NCI-H2196 treated with DMSO at 0.1 percent for 48 hours (cell line): Measurements from ENCODE around the gene CFAP161.

Experiments used
- DNase-seq: peaks from one replicate; lab custom pipeline; 2025; ENCODE audit not compliant: unreplicated experiment; lab: John Stamatoyannopoulos, UW

CFAP161 gene, protein sequence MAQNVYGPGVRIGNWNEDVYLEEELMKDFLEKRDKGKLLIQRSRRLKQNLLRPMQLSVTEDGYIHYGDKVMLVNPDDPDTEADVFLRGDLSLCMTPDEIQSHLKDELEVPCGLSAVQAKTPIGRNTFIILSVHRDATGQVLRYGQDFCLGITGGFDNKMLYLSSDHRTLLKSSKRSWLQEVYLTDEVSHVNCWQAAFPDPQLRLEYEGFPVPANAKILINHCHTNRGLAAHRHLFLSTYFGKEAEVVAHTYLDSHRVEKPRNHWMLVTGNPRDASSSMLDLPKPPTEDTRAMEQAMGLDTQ

GRCh38 chr15:81133782-81134461 is at the start of gene CFAP161:
CFAP161 (plus strand) TSS chr15:81134270; CDS start chr15:81134330, 60 bp downstream.
- DNase-seq, result peak; percentile 18

DNA sequence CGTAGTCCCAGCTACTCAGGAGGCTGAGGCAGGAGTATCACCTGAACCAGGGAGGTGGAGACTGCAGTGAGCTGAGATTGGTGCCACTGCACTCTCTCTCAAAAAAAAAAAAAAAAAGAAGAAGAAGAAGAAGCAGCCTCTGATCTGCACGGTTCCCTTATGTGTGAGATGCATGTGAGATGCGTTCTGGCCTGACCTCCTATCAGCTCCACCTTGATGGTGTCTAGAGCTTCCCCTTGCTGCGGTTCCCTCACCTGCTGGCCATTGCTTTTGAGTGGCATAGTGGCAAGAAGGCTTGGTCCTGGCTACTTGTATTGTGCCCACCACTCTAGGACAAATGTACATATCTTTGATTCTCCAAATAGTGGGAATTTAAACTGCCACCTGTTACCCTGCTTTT is 49.4 kb upstream of the CFAP161 start:
- DNase-seq, result no peak

GRCh38 chr15:81085213-81085612 is 48.9 kb upstream of the CFAP161 start:
- DNase-seq, result no peak

DNA sequence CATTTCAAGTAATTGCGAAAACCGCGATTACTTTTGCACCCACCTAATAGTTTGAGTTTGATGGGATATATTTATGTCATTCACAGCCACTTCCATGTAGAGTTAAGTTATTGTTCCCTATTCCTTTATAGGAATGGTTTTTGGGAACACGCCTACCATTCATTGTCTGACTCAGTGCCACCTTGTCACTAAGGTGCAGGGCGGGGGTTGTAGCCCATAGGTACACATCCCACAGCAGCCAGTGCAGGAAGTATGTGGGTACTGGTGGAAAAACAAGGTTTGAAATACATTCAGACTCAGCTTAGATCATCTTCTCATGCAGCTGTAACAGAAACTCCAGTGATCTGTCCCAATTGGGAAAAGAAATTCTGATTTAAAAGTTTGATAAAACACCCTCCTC is 48.2 kb upstream of the CFAP161 start:
- no peak for DNase-seq

DNA sequence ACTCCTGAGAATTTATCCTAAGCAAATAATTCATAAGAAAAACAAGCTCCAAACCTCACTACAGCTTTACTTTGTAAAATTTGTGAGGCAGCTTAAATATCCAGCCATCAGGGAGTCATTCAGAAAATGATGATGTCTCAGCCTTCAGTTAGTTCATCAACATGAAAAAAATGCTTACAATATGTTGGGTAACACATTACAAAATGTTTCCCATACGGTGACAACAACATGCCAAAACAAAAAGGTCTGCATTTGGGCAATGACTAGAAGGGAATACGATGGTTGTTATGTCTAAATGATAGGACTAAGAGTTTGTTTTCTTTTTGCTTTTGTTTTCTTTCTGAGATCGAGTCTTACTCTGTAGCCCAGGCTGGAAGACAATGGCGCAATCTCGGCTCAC is 47.0 kb upstream of the CFAP161 start:
- DNase-seq, result no peak

DNA sequence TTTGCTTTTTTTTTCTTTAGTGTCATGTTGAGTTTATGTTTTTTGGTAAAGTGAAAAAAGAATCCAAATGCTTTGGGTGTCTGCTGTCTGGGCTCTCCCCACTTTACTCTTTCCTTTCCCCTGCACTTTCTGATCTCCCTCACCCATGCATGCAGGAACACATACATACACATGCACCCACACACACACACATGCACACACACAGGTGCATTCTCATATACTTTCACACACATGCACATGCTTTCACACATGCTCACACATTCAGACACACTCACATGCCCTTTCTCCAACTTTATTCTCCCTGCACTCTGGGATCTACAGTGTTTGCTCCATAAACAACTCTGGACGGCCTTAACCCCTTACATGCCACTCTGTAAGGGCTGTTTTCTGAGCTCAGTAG is 46.4 kb upstream of the CFAP161 start:
- DNase-seq, result no peak

GRCh38 chr15:81088470-81089013 is 45.5 kb upstream of the CFAP161 start:
- no peak for DNase-seq

DNA sequence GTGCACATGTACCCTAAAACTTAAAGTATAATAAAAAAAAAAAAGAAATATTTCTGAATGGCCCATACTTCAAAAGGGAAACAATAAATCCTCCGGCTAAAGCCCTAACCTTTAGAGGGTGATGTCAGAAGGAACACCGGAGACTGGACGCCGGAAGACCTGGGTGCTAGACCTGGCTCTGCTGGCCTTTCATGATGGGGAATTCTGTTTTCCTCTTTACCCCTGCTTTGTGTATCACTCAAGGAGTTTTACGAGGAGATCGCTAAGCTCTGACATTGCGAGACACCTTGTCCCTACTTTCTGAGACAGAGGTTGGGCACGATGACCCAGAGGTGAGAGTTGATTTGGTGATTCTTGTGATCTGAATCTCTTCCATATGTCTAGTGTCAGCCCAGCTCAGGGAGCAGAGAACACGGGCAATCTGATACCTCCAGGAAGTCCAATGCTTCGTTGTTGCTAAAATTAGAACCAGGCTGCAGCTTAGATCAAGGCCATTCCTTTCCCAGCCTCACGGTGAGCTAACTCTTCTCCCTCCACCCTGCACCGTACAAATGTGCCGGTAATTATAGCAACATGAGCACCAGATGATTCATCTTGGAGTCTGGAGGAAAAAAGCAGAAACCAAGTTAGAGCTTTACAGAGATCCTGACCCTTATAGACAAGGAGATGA is 42.0 kb upstream of the CFAP161 start:
- peak; percentile 14 for DNase-seq

DNA sequence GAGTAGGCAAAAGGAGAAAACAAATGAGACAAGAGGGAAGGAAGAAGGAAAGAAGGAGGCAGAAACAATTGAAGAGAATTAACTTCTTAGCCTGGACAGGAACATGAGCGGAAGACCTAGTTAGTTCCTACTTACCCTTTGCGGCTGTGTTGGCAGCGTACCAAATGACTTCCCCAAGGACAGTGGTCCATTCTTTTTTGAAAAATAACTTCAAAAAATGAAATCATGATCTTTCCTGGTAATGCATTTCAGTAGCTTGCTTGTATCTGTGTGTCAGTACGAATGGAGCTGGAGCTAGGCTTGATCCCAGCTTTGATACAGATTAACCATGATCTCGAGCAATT is 41.5 kb upstream of the CFAP161 start:
- DNase-seq, result no peak

DNA sequence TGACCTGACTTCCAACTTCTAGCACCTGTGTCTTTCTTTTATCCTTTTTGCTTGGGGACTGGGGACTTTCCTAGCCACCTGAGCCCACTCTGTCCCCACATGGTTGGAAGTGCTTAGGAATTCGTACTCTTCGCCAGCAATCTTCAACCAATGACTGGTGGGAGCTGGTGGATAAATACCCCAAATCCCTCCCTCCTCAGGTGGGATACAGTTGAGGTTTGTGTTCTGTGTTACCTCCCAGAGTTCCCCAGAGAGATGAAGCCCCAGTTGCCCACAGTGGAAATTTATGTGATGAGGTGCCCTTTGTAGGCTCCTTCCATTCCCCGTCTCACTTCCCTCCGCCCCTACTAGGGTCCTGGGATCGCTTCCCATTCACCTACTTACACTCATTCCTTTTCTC is 40.1 kb upstream of the CFAP161 start:
- DNase-seq, result no peak

DNA sequence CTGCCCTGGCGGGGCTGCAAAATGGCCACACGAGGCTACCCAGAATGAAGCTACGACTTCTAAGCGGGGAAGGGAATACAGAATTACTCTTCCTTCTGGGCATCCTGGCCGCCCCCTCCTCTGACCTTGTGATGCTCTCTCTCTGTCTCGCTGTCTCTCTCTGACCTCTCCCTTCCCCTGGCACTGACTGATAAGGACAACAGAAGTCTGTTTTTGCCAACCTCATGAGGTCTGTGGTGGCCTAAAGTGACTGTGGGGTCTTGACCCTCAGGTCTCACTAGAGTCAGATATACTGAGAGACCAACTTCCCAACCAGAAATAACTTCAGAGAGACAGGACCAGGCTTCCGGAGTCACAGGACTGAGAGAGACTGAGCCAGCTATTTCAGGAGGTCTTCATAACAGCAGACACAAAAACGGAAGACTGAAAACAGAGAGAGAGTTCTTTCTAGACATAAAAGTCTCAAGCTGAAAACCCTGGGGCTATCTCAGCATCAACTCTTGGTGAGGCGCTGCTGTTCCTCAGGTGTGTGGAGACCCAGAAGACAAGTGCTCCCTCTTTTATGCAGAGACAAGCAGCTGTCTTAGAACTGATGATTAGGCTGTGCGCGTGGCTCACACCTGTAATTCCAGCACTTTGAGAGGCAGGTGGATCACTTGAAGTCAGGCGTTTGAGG is 38.2 kb upstream of the CFAP161 start:
- DNase-seq, result no peak

DNA sequence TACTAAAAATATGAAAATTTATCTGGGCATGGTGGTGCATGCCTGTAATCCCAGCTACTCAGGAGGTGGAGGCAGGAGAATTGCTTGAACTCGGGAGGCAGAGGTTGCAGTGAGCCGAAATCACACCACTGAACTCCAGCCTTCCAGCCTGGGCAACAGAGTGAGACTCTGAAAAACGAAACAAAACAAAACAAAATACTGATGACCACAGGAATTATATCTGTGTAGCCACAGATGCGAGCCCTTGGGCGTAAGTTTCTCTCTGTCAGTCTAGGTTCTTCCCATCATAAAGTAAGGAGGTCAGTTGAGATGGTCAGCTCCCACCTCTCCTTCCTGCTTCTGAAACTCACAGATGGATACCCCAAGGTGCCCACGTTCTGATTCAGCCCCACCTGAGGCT is 37.7 kb upstream of the CFAP161 start:
- DNase-seq, result no peak

DNA sequence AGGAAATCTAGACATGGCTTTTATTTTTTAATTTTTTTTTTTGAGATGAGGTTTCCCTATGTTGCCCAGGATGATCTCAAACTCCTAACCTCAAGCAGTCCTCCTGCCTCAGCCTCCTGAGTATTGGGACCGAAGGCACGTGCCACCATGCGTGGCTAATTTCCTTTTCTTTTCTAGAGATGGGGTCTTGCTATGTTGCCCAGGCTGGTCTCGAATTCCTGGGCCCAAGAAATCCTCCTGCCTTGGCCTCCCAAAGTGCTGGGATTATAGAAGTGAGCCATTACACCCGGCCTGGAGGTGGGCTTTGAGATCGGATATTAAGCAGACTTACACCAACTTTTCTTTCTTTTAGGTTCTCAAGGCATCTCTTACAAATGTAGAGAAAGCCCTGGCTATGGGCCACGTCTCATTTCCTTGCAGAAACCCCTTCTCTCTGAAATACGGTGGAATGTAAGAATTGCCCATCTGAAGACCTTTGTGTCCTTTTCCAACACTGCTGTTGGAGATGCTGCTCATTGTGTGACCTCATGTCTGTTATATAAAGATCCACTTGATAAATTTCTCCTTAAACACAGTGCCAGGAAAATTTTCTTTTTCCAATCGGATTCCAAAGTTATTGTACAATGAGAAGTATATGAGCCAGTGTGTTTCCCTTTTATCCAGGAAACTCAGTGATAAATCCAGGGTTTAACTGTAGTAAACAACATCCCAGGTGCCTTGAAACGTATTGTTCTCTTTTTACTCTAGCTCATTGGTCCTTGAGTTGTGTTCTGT is 36.8 kb upstream of the CFAP161 start:
- no peak for DNase-seq

GRCh38 chr15:81097890-81098280 is 36.2 kb upstream of the CFAP161 start:
- DNase-seq, result no peak

GRCh38 chr15:81098349-81098748 is 35.7 kb upstream of the CFAP161 start:
- DNase-seq, result no peak

DNA sequence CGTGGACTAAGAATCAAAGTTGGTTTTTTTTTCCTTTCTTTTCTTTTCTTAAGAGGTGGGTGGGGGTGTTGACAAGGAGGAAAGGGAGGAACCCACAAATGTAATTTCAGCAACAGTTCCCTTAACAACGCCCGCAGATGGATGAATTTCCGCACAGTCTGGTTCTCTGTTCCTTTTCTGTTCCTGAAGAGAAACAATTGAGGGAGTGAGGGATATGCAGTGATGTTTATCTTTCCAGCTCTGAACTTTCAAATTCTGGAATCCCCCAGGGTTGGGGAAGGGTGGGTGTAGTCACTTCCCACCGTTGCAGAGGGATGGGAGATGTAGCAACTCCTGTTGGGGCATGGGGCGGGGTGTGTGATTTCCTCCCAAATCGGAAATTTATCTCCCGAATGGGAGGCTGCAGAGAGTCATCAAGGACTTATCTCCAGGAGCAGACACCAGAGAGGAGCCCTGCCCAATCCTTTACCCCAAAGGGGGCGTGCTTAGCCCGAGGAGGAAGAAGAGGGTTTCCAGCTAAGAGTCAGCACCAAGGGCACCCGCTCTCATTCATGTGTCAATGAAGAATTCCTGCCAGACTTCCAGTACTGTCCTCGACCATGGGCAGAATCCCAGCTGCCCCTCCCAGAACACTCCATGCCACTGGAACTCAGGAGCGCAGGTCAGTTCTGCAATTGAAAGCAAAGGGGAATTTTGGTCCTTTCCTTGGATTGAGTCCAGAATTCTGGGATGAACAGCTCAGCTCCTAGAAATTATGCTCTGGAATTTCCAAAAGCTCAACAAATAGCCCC is 35.0 kb upstream of the CFAP161 start:
- DNase-seq, result no peak

DNA sequence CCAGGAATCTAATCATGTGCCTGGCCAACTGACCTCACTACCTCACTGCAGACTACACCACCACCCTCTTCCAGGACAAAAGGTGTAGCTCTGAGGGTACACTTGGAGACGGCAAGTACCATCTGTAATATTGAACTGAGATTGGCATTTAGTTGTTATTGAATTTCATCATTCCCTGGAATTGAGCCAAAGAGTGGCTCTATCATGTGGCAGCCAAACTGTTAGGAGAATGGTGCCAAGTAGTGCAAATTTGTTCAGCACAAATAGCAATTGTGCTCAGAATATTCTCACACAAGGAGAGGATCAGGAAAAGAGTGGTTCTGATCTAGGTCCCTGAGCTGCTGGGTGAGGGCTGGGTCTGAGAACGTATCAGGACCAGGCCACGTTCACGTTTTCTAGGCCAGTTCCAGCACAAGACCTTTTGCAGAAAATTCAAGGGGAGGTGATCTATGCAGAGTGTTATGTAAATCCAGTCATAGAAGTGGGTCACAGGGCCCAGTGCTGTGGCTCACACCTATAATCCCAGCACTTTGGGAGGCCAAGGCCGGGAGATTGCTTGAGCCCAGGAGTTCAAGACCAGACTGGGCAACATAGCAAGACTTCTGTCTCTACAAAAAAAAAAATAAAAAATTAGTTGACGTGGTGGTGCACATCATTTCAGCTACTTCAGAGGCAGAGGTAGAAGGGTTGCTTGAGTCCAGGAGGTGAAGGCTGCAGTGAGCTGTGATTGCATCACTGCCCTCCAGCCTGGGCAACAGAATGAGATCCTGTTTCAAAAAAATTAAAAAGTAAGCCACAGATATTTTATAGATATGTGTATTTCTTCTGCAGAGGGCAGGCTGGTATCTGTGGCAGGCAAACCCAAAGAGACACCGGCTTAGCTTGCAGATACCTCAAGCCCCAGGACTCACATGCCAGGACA is 31.9 kb upstream of the CFAP161 start:
- DNase-seq, result no peak

GRCh38 chr15:81103857-81104256 is 30.2 kb upstream of the CFAP161 start:
- no peak for DNase-seq

- no peak for DNase-seq
Measured at GRCh38 chr15:81105545-81105944, 28.5 kb upstream of the CFAP161 start.
